ACC112 (cell line): Measurements from ENCODE around the gene RAB24.
"Not testable (repeated sequence)": the region's sequence is repeated elsewhere in the genome, so short reads cannot be mapped to it uniquely, and the experiment has no call there.

Source experiments
- H2AFZ ChIP-seq: fragments of 200-600 bp; sonication (generic); one replicate; pipeline ENCODE4 v1.6.0; 2017; ENCODE audit warnings: antibody characterized with exemption, low read length; ENCODE audit not compliant: unreplicated experiment
- H3K27ac ChIP-seq: fragments of 200-600 bp; sonication (generic); 2 replicates; pipeline ENCODE4 v1.5.1; 2014; ENCODE audit warnings: low read depth, mild to moderate bottlenecking, antibody characterized with exemption, low read length, moderate library complexity
- H3K27me3 ChIP-seq: fragments of 200-600 bp; sonication (generic); 2 replicates; pipeline ENCODE4 v1.6.1; 2014; ENCODE audit warnings: mild to moderate bottlenecking, antibody characterized with exemption, low read length, moderate library complexity, mixed read lengths; ENCODE audit not compliant: insufficient read depth
- H3K36me3 ChIP-seq: fragments of 200-600 bp; sonication (generic); 2 replicates; pipeline ENCODE4 v1.6.1; 2016; ENCODE audit warnings: mild to moderate bottlenecking, antibody characterized with exemption, low read length, moderate library complexity, mixed read lengths; ENCODE audit not compliant: insufficient read depth
- H3K4me1 ChIP-seq: fragments of 200-600 bp; sonication (generic); one replicate; pipeline ENCODE4 v1.6.1; 2016; ENCODE audit warnings: low read length, mixed read lengths; ENCODE audit not compliant: insufficient read depth, unreplicated experiment, control insufficient read depth
- H3K4me3 ChIP-seq: fragments of 200-600 bp; sonication (generic); 2 replicates; pipeline ENCODE4 v1.5.1; 2014; ENCODE audit warnings: mild to moderate bottlenecking, low read depth, low read length
- H3K79me2 ChIP-seq: fragments of 200-600 bp; sonication (generic); one replicate; pipeline ENCODE4 v1.6.0; 2016; ENCODE audit warnings: low read length; ENCODE audit not compliant: control insufficient read depth, unreplicated experiment, insufficient read depth

RAB24 gene

DNA sequence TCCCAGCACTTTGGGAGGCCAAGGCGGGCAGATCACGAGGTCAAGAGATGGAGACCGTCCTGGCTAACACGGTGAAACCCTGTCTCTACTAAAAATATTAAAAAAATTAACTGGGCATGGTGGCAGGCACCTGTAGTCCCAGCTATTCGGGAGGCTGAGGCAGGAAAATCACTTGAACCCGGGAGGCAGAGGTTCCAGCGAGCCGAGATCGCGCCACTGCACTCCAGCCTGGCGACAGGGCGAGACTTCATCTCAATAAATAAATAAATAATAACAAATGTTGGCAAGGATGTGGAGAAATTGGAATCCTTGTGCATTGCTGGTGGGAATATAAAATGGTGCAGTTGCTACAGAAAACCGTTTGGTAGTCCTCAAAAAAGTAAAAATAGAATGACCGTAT, 39.5 kb upstream of the RAB24 start:
- not testable (repeated sequence) for H3K27ac ChIP-seq, H2AFZ ChIP-seq, H3K36me3 ChIP-seq, H3K4me3 ChIP-seq, H3K4me1 ChIP-seq, H3K27me3 ChIP-seq
- peaks cover 40% of the 10 kb centered on the region for H3K79me2 ChIP-seq

- Histone ChIP-seq H3K36me3 (no peaks in the 10 kb centered on the region), H3K4me1 (no peaks in the 10 kb centered on the region), H2AFZ (no peak overlapping the region), H3K27ac (no peak overlapping the region), H3K79me2 (peaks cover 12% of the 10 kb centered on the region), H3K4me3 (no peak overlapping the region), H3K27me3 (no peaks in the 10 kb centered on the region)
Measured at GRCh38 chr5:177339107-177339638, 35.7 kb upstream of the RAB24 start.

- no peaks in the 10 kb centered on the region for H3K27me3 ChIP-seq
Measured at GRCh38 chr5:177338251-177339106, 35.0 kb upstream of the RAB24 start.

DNA sequence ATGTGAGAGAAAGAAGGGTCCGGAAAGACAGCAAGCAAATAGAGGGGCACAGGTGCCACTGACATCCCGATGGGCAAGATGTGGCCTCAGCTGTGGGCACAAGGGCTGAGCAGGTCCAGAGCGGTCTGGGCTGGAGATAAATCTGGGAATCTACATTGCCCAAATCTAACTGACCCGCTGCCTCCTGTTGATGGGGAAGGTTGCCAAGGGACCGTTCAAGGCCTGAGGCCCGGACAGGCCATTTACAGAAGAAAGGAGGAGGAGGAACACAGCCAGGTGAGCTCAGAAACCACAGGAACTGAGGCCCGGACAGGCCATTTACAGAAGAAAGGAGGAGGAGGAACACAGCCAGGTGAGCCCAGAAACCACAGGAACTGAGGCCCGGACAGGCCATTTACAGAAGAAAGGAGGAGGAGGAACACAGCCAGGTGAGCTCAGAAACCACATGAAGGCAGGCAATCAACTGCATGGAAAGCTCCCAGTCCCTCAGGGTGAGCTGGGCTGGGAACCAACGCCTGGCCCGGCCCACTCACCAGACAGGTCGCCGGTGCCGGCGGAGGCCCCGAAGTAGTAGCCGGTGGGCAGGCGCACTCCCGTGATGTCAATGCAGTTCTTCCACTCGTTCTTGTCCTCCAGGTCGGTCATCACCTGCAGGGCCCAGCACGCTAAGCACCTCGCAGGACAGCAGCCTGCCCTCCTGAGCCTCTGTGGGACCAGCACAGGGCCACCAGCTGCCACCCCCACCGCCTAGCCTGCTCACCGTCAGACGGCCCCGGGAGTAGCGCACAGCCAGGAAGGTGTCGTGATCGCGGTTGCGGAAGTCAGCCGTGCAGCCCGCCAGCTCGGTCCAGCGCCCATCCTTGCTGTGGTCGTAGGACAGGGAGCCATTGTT, 33.3 kb upstream of the RAB24 start:
- Histone ChIP-seq H3K36me3 (0 out of 2 replicates have a peak, but pooled peaks cover 4% of the 10 kb centered on the region), H3K27me3 (no peaks in the 10 kb centered on the region), H3K4me1 (no peaks in the 10 kb centered on the region), H3K4me3 (no peak overlapping the region), H3K79me2 (peaks cover 5% of the 10 kb centered on the region), H2AFZ (no peak overlapping the region), H3K27ac (no peak overlapping the region)

More at GRCh38 chr5:177338251-177339106, 35.0 kb upstream of the RAB24 start:
- H2AFZ ChIP-seq = no peak overlapping the region
- H3K4me1 ChIP-seq = no peaks in the 10 kb centered on the region
- H3K79me2 ChIP-seq = peaks cover 8% of the 10 kb centered on the region
- no peak overlapping the region for H3K4me3 ChIP-seq
- H3K36me3 ChIP-seq = 0 out of 2 replicates have a peak, but pooled peaks cover 3% of the 10 kb centered on the region
- H3K27ac ChIP-seq = no peak overlapping the region

- Histone ChIP-seq H3K27ac (no peak overlapping the region), H3K4me1 (no peaks in the 10 kb centered on the region), H3K79me2 (peaks cover 5% of the 10 kb centered on the region), H3K4me3 (no peak overlapping the region), H2AFZ (no peak overlapping the region), H3K36me3 (0 out of 2 replicates have a peak, but pooled peaks cover 4% of the 10 kb centered on the region), H3K27me3 (no peaks in the 10 kb centered on the region)
Measured at GRCh38 chr5:177336112-177336511, 32.6 kb upstream of the RAB24 start.

DNA sequence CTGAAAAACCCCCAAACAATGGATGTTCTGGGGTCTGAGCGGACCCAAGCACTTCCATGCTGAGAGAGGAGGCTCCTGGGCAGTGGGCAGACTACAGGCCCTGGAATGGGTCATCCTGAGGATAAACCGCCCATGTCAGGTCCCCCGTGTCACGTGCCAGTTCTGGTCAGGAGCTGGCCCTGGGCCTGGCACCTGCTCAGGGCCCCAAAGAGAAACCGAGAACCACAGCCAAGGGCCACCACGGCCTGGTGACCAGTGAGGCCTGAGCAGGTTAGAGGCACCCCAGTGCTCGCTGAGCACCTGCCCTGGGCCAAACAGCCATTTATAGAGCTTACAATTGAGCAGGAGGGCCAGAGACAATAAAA, 32.2 kb upstream of the RAB24 start:
- Histone ChIP-seq H2AFZ (no peak overlapping the region), H3K79me2 (peaks cover 5% of the 10 kb centered on the region), H3K27ac (no peak overlapping the region), H3K4me3 (no peak overlapping the region), H3K4me1 (no peaks in the 10 kb centered on the region), H3K36me3 (0 out of 2 replicates have a peak, but pooled peaks cover 4% of the 10 kb centered on the region), H3K27me3 (no peaks in the 10 kb centered on the region)

DNA sequence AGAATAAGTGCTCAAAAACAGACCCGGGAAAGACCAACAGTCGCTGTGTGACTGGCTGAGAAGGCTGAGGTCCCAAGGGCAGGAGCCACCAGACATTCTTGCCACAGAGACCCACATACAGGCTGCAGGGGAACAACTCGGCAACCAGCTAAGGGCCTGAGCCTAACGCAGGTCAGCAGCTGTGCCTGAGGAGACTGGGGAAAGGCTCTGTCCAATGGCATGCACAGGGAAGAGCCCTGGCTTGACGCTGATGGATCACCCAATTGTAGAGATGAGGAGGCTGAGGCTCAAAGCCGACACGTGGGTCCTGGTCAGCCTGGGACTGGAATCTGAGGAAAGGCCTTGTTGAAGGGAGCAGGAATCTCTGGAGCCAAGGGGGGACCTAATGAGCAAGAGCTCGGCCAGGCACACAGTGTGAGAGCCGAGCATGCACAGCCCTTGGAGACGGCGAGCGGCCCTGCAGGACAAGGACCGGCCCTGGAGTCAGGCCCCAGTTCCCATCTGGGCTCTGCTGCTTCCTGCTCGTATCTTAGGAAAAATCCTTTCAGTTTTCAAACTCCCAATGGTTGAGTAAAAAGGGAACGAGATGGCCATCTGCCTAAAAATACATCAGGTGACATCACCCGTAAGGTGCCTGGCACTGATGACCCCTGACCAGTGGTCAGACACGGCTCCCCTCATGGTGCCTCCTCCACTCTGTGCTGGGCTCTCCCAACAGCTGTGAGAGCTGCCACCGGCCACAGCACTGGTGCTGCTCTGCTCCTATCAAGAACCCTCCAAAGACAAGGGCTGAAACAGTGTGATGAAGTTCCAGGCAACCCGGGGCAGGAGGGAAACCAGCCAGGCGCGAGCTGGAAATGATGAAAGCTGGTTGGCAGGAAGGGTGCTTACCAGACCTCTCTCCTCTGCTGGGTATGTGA, 31.5 kb upstream of the RAB24 start:
- Histone ChIP-seq H2AFZ (no peak overlapping the region), H3K36me3 (0 out of 2 replicates have a peak, but pooled peaks cover 4% of the 10 kb centered on the region), H3K4me3 (no peak overlapping the region), H3K27me3 (no peaks in the 10 kb centered on the region), H3K27ac (no peak overlapping the region), H3K79me2 (peaks cover 5% of the 10 kb centered on the region), H3K4me1 (no peaks in the 10 kb centered on the region)

DNA sequence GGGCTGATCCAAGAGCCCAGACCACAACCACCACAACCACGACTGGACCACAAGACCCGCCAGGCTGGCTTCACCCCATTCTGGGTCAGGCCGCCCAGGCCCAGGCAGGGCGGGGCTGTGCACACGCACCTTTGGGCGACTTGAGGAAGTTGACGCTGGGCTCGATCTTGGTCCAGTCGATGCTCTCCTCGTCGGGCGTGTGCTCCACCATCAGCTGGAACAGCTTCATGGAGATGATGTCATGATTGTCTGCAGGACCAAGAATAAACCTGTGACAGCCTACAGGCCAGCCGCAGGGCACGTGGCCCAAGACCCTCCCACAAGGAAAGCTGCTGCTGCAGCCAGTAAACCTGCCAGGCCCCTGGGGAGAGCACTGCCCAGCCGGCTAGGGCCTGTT, 30.6 kb upstream of the RAB24 start:
- no peaks in the 10 kb centered on the region for H3K27me3 ChIP-seq
- H3K27ac ChIP-seq = no peak overlapping the region
- H3K4me3 ChIP-seq = no peak overlapping the region
- H3K79me2 ChIP-seq = no peaks in the 10 kb centered on the region
- no peaks in the 10 kb centered on the region for H3K4me1 ChIP-seq
- peaks cover 7% of the 10 kb centered on the region; the same call in 1 of the 2 replicates for H3K36me3 ChIP-seq
- no peak overlapping the region for H2AFZ ChIP-seq

- H3K27ac ChIP-seq = no peak overlapping the region
- H3K4me1 ChIP-seq = no peaks in the 10 kb centered on the region
- H3K36me3 ChIP-seq = peaks cover 7% of the 10 kb centered on the region; the same call in 1 of the 2 replicates
- H3K4me3 ChIP-seq = no peak overlapping the region
- no peaks in the 10 kb centered on the region for H3K27me3 ChIP-seq
- no peak overlapping the region for H2AFZ ChIP-seq
- no peaks in the 10 kb centered on the region for H3K79me2 ChIP-seq
Measured at GRCh38 chr5:177333420-177334154, 30.1 kb upstream of the RAB24 start.
